ENCODE data around the gene ARFRP1.

The ARFRP1 gene

DNA sequence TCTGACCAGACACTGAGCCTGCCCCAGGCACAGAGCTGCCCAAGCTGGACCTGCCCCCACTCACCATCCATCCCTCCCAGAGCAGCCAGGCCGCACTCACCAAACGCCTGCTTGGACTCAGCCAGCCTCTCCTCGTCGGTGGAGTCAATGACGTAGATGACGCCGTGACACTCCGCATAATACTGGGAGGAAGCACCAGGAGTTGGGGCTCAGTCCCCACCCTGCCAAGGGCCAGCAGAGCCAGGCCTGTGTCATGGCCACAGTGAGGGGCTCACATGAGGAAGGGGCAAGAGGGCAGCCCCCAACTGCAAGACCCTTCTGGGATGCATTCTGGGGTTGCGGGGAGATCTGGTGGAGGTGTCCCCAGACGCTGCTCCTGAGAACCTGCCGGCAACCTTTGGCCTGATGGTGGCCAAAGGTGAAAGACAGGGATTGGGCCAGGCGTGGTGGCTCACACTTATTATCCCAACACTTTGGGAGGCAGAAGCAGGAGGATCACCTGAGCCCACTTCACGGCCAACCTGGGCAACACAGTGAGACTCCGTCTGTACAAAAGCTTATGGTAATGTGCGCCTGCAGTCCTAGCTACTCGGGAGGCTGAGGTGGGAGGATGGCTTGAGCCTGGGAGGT is 5.6 kb downstream of the ARFRP1 start:
- no peak for DNase-seq (ENCODE audit: low read depth in 3 of 3)

DNA sequence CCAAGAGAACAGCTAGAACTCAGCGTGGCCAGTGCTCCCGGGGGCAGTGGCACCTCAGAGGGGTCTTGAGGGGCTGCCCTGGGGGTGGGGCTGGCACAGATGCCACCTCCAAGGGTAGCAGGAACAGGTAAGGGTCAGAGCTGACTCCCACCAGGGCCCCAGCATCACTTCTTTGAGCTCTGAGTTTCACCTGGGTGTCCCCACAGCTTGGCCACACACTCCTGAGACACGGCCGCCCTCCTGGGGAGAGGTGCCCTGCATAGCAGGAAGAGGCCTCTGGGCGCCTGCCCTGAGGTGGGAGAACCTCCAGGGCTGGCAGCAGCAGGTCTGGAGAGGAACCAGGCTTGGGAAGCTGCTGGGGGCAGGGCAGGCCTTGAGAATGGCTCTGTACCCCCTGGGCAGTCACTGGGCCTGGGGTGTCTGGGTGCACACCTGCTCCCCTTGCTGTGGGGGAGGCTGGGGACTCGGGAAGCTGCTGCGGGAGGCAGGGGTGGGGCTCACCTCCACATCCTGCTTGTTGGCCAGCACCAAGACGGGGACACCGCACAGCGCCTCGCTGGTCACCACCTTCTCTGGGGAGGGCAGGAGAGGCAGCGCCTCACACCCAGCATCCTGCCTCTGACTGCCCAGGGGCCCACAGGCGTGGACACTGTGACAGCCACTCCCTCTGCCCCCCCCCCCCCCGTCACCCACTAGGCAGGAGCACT is 6.3 kb downstream of the ARFRP1 start:
- DNase-seq (ENCODE audit: low read depth in 3 of 3) = no peak

DNA sequence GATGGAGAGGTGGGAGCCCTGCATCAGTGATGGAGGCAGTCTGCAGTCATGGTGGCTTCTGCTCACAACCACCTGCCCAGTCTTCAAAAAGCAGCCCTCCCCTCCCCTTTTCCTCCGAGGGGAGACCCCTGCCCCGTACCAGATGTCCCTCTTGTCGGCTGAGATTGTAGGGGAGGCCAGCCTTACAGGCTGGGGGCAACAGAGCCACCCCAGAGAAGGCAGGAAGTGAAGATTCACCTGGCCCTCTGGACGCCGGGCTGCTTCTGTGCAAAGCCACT is 6.8 kb downstream of the ARFRP1 start:
- DNase-seq (ENCODE audit: low read depth in 3 of 3) = no peak

DNA sequence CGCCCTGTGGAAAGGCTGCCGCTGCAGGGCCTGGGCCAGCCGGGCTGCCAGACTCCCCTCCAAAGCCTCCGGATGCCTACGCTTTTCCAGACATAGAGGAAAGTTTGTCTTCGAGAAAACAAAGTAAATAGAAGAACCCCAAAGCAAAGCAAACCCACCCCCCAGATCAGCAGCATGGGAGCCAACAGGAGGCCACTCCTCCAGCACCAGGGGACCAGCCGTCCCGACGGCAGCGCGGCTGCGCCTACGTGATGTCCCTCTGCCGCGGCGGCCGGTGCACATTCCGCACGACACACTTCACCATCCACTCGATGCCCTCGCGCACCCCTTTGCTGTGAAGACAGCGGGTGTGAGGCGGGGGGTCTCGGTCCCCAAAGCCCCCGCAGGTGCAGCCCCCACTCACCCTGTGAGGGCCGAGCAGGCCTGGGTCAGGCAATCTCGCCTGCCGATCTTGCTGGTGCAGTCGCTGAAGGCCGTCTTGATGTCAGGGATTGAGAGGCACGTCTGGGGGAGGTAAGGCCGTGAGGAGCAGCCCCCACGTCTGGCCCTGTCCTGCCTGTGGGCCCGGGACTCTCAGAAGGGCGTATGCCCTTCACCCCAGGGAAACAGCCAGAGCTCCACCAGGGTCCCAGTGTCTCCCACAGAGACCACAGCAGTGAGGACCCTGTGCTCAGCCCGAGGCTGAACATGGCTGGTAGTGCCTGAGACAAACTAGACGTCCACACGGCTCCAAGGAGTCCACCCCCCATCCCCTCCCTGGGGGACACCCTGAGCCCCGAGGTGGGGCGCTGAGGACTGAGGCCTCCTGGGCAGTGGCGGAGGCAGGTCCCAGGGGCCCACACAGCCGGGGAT is 7.4 kb downstream of the ARFRP1 start:
- no peak for DNase-seq (ENCODE audit: low read depth in 3 of 3)

DNA sequence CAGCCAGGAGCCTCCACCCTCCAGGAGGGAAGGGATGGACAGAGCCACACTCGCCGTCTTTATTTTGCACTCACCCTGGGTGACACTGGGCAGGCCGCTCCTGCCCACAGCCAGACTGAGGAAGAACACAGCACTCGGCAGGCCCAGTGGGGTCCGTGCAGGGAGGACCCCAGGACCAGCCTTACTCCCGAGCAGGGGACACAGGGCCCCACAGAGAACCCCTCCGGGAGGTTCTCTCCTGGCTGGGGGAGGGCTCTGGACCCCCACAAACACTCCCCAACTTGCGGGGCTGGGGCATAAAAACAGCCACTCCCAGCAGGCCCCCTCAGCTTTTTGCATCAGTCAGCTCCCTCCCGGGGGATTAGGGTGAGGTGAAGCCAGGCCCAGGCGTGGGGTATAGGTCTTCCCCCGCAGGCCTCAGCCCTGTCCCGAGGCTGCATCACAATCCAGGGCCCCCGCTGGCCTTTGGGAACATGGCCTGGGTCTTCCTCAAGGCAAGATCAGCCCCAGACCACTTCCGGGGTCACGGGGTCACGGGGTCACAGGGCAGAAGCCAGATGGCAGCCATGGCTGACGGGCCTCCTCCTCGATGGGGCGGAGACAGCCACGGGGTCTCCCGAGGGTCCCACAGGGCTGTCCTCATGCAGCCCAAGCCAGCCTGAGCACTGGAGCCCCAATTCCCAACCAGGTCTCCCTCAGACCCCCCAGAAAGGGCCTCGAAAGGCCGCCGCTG is 8.1 kb downstream of the ARFRP1 start:
- DNase-seq (ENCODE audit: low read depth in 3 of 3) = no peak

DNA sequence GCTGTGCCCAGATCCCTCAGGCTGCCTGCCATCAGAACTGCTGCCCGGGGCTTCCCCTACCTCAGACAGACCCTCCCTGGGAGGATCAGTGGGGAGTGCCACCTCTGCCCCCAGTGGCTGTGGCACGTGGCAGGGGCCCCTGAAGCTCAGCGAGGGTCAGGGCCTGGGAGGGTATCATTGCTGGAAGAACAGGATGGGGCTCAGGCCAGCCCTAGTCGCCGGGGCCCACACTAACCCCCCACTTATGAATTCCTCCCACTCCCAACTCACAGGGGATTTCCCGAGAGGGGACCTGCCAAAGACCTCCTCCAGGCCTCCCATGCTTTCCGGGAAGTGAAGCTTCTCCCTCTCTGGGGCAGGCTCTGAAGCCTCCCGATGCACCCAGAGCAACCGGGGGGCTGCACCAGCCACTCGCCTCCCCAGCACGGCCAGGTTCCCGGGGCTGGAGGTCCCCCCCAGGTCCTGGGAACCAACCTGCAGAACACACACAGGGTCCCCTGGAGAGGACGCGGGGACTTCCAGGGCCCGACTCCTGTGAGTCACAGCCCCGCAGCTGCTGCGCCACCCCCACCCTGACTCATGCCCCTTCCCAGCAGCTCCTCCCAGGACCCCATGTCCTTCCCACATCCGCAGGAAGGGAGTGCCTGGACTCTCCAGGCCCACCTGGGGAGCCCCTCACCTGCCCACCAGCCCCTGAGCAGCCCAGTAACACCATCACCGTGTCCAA is 8.9 kb downstream of the ARFRP1 start:
- DNase-seq (ENCODE audit: low read depth in 3 of 3) = peak in 1 of 3 experiments; percentile 24

DNA sequence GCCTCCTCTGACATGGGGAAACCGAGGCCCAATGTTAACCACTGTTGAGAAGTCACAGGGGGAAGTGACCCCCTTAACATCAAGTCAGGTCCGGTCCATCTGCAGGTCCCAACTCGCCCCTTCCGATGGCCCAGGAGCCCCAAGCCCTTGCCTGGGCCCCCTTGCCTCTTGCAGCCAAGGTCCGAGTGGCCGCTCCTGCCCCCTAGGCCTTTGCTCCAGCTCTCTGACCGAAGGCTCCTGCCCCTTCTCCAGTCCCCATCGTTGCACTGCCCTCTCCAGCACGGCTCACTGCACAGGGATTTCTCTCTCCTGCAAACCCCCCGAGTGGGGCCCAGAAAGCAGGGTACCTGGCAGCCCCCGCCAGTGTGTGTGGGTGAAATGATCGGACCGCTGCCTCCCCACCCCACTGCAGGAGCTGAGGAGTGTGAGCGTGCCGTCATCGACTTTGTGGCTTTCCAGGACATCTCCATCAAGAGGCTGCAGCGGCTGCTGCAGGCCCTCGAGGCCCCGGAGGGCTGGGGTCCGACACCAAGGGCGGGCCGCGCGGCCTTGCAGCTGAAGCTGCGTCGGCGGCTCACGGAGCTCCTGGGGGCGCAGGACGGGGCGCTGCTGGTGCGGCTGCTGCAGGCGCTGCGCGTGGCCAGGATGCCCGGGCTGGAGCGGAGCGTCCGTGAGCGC is 9.8 kb downstream of the ARFRP1 start:
- DNase-seq (ENCODE audit: low read depth in 3 of 3) = no peak

DNA sequence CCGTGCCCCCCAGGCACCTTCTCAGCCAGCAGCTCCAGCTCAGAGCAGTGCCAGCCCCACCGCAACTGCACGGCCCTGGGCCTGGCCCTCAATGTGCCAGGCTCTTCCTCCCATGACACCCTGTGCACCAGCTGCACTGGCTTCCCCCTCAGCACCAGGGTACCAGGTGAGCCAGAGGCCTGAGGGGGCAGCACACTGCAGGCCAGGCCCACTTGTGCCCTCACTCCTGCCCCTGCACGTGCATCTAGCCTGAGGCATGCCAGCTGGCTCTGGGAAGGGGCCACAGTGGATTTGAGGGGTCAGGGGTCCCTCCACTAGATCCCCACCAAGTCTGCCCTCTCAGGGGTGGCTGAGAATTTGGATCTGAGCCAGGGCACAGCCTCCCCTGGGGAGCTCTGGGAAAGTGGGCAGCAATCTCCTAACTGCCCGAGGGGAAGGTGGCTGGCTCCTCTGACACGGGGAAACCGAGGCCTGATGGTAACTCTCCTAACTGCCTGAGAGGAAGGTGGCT is 10.4 kb downstream of the ARFRP1 start:
- no peak for DNase-seq (ENCODE audit: low read depth in 3 of 3)

DNA sequence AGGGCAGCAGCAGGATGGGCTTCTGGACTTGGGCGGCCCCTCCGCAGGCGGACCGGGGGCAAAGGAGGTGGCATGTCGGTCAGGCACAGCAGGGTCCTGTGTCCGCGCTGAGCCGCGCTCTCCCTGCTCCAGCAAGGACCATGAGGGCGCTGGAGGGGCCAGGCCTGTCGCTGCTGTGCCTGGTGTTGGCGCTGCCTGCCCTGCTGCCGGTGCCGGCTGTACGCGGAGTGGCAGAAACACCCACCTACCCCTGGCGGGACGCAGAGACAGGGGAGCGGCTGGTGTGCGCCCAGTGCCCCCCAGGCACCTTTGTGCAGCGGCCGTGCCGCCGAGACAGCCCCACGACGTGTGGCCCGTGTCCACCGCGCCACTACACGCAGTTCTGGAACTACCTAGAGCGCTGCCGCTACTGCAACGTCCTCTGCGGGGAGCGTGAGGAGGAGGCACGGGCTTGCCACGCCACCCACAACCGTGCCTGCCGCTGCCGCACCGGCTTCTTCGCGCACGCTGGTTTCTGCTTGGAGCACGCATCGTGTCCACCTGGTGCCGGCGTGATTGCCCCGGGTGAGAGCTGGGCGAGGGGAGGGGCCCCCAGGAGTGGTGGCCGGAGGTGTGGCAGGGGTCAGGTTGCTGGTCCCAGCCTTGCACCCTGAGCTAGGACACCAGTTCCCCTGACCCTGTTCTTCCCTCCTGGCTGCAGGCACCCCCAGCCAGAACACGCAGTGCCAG is 11.0 kb downstream of the ARFRP1 start, which contains the start of gene TNFRSF6B:
TNFRSF6B (plus strand) TSS at position 25 of the 729 bp plus-strand sequence; CDS start at position 141, 116 bp downstream.
- DNase-seq (ENCODE audit: low read depth in 3 of 3) = no peak

DNA sequence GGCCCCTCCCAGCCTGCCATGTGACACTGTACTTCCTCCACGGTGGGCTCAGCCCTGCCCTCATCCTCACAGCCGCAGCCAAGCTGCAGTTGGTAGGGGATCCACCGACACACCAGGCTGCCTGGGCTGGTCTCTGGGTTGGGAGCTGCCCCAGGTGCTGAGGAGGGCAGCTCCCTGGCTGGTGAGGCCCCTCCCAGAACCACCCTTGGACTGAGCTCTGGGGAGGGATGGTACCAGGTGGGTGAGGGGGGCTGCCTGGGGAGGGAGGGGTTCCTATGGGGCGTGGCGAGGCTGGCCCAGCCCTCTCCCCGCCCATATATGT is 11.5 kb downstream of the ARFRP1 start:
- no peak for DNase-seq (ENCODE audit: low read depth in 3 of 3)

DNA sequence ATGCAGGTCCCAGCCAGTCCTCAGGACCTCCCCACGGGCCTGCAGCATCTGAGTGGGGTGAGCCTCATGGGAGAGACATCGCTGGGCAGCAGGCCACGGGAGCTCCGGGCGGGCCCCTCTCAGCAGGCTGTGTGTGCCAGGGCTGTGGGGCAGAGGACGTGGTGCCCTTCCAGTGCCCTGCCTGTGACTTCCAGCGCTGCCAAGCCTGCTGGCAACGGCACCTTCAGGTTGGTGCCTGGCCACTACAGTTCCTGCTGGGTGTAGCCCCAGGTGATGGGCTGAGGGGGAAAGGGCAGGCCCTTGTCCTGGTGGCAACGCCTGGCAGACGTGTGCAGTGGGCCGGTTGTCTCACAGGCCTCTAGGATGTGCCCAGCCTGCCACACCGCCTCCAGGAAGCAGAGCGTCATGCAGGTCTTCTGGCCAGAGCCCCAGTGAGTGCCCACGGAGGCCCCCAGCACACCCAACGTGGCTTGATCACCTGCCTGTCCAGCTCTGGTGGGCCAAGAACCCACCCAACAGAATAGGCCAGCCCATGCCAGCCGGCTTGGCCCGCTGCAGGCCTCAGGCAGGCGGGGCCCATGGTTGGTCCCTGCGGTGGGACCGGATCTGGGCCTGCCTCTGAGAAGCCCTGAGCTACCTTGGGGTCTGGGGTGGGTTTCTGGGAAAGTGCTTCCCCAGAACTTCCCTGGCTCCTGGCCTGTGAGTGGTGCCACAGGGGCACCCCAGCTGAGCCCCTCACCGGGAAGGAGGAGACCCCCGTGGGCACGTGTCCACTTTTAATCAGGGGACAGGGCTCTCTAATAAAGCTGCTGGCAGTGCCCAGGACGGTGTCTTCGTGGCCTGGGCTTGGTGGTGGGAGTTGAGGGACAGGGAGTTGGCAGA is 12.1 kb downstream of the ARFRP1 start:
- DNase-seq (ENCODE audit: low read depth in 3 of 3) = no peak

DNA sequence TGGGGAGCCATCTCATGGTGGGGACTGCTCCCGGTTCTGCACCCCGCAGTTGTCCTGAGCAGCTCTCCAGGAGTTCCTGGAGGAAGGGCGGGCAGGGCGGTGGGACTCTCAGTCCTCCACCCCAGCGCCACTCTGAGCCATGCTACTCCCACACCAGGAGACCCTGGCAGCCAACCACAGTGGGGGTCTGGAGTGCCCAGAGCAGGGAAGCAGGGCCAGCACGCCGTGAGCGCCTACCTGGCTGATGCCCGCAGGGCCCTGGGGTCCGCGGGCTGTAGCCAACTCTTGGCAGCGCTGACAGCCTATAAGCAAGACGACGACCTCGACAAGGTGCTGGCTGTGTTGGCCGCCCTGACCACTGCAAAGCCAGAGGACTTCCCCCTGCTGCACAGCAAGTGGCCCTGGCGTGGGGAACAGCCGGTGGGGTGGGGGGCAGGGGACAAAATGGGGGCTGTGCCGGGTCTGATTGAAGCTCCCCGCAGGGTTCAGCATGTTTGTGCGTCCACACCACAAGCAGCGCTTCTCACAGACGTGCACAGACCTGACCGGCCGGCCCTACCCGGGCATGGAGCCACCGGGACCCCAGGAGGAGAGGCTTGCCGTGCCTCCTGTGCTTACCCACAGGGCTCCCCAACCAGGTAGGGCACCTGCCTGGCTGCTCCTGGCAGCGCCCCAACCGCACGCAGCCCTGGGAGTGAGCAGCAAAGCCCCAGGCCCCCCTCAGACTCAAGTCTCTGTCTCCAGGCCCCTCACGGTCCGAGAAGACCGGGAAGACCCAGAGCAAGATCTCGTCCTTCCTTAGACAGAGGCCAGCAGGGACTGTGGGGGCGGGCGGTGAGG is 13.0 kb downstream of the ARFRP1 start:
- DNase-seq (ENCODE audit: low read depth in 3 of 3) = no peak

DNA sequence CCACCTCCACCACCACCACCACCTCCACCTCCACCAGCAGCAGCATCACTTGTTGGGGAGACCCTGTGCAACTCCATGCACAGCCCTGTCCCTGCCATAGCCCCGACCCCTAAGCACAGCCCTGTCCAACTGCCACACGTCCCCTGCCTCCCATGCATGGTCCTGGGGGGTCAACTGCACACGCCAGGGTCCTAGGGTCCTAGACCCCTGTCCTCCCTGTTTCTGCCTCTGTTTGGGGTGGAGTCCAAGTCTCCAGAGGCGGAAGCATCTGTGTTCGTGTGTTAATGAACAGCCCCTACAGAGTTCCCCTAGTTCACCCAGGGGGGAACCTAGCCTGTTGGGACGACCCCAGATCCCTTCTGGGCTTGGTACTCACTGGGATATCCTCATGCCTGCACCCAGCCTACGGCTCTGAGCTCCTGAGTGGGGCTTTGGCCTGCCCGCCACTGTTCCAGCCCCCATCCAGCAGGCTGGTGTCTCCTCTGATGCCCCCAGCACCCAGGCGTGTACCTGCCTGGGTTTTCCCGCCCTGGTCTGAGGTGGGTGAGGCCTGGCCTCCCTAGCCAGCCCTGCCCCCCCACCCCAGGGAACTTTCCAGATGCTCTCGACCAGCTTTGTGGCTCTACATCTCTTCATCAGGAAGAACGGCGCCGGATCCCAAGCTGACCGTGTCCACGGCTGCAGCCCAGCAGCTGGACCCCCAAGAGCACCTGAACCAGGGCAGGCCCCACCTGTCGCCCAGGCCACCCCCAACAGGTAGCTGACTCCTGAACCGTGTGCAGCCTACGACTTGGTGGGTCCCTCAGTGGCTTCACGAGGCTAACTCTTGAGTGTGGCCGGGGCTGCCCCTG is 13.8 kb downstream of the ARFRP1 start:
- DNase-seq (ENCODE audit: low read depth in 3 of 3) = no peak

DNA sequence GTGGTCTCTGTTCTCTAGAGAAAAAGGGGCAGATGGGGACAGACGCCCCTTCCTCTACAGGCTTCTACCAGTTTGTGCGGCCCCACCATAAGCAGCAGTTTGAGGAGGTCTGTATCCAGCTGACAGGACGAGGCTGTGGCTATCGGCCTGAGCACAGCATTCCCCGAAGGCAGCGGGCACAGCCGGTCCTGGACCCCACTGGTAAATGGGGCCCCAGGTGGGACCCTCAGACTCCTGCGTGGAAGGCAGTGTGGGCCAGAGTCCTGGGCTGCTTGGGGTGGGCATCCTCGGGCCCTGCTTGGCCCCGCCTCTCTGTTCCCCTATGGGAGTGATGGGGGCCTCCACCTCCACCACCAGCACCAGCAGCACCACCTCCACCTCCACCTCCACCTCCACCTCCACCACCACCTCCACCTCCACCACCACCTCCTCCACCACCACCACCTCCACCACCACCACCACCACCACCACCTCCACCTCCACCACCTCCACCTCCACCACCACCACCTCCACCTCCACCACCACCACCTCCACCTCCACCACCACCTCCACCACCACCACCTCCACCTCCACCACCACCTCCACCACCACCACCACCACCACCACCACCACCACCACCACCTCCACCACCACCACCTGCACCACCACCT is 14.6 kb downstream of the ARFRP1 start:
- DNase-seq (ENCODE audit: low read depth in 3 of 3) = no peak

DNA sequence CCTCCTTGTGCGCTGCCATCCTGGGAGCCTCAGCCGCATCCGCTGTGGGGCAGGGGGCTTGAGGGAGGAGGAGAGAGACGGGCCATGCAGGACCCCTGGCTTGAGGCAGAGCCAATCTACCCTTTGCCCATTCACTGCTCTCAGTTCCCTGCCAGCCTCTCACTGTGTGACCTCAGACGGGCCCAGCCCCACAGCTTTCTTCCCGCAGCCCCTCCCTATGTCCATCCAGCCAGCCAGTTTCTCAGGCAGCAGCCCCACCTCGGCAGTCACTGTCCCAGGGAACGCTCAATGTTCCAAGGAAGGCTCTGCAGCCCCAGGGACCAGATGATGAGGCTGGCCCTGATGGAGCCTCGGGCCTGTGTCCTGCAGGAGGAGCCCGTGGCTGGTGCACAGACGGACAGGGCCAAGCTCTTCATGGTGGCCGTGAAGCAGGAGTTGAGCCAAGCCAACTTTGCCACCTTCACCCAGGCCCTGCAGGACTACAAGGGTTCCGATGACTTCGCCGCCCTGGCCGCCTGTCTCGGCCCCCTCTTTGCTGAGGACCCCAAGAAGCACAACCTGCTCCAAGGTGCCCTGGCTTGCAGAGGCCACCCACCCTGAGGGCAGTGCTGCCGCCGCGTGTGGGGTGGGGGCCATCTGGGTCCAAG is 15.2 kb downstream of the ARFRP1 start:
- DNase-seq (ENCODE audit: low read depth in 3 of 3) = no peak

DNA sequence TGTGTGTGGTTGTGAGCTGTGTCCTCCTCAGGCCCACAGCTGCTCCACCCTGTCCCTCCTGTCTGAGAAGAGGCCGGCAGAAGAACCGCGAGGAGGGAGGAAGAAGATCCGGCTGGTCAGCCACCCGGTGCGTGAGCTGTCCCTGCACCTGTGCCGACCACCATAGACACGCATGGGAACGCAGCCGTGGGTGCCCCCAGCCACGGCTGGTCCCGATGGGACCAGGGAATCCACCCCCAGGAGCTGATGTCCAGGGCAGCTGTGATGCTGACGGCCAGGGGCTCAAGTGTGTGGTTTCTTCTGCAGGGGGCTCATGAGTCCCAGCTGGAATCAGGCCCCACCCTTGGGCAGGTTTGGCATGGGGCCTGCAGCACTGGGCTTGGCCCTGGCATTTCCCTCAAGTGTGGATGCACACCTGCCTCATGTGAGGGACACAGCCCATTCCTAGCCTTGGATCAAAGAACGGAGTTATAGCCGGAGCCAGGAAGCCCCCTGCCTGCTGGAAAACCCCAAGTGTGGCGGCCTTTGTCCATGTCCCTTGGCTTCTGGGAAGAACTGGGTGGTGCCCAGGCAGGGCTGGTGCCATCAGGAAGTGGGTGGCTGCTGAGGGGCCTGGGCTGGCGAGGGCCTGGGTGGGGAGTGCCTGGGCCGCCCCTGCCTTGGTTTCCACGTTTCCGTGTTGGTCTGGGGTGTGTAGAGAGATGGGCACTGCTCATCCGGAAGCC is 15.9 kb downstream of the ARFRP1 start:
- DNase-seq (ENCODE audit: low read depth in 3 of 3) = no peak

Measured in stimulated activated CD4-positive, alpha-beta T cell treated with anti-CD3 and anti-CD28 coated beads, TNF-alpha, amount 100 ng/mL, for 4 hours (primary cell).